Body of pancreas (tissue), 4 donors: Measurements from ENCODE around the gene HSFX4. TPM values are rescaled to one million over a fixed set of nuclear protein-coding genes. Genes with fewer than 3 reads are reported as not detected.
"Not testable (repeated sequence)": the region's sequence is repeated elsewhere in the genome, so short reads cannot be mapped to it uniquely, and the experiment has no call there.

ENCODE experiments used
- ATAC-seq: fragments of 150-250 bp; one replicate; pipeline ENCODE4 v1.9.1; 2016
- DNase-seq, 4 donors: peaks; one replicate each; pipeline ENCODE4 v3.0.0-alpha.2; 2019
- H3K27ac ChIP-seq, 4 donors: fragments of 200-600 bp; sonication (generic); 1 replicate in 3 of 4; 2 replicates in 1 of 4; pipeline versions ENCODE4 v1.5.1 to v1.6.1; 2016 to 2019; ENCODE audit warnings: mild to moderate bottlenecking in 1 of 4, mixed read lengths in 1 of 4, moderate library complexity in 1 of 4
- H3K27me3 ChIP-seq, 2 donors: fragments of 200-600 bp; sonication (generic); one replicate each; pipeline ENCODE4 v1.6.0; 2016; ENCODE audit warnings: mild to moderate bottlenecking in 1 of 2
- H3K36me3 ChIP-seq, 2 donors: fragments of 200-600 bp; sonication (generic); replicated peaks in 1 of 2; 2 replicates each; pipeline ENCODE4 v1.5.1; 2016; ENCODE audit warnings: low read depth in 2 of 2; ENCODE audit not compliant: insufficient read depth in 1 of 2
- H3K4me1 ChIP-seq: fragments of 200-600 bp; sonication (generic); one replicate; pipeline ENCODE4 v1.6.0; 2016
- H3K4me3 ChIP-seq, 2 donors: fragments of 200-600 bp; sonication (generic); 1 replicate in 1 of 2; 2 replicates in 1 of 2; pipeline ENCODE4 v1.5.1; 2016 to 2019
- H3K9me3 ChIP-seq, 3 donors: fragments of 200-600 bp; sonication (generic); 1 replicate in 2 of 3; 2 replicates in 1 of 3; pipeline ENCODE4 v1.5.1; 2016
- CTCF ChIP-seq, 7 experiments: fragments of 450-650 bp in 4 of 7; fragments of 200-600 bp in 3 of 7; sonication (generic) in 3 of 7; IDR thresholded peaks; one replicate each; pipeline ENCODE4 v1.5.1; 2016 to 2019; ENCODE audit warnings: antibody characterized with exemption in 7 of 7
- POLR2A ChIP-seq, 3 donors: fragments of 450-650 bp; IDR thresholded peaks; one replicate each; pipeline ENCODE4 v1.6.1; 2016; ENCODE audit warnings: antibody characterized with exemption in 3 of 3, mild to moderate bottlenecking in 2 of 3
- WGBS, 2 donors: methylation state at CpG; one replicate each; pipeline ENCODE4 v1.1.5; 2017; 5-methylcytosine and 5-hydroxymethylcytosine counted together
- intact Hi-C: fragments of 100-400 bp; cut with DNase I; formaldehyde crosslinking; loops from one replicate; pipeline ENCODE4 v1.15.1; 2023
- total RNA-seq, 2 donors: library from RNA; depleted of rRNA; stranded (reverse); fragments of >200 nt; gene quantifications; one replicate each; pipeline ENCODE4 v1.1.0, GENCODE V29; 2016

Gene HSFX4
- total RNA-seq, 2 donors from 2014 or later = not detected

- no peaks in the 10 kb centered on the region for H3K27me3 ChIP-seq
- H3K4me3 ChIP-seq = peak overlapping the region in 1 of 2 donors; percentile 11
- H3K9me3 ChIP-seq = no peaks in the 10 kb centered on the region
- DNase-seq = peak; percentile 94 to 98 (median 96)
- peak; percentile 66 for ATAC-seq
- H3K36me3 ChIP-seq = no peaks in the 10 kb centered on the region
- peak overlapping the region; percentile 93 to 95 (median 95) for H3K27ac ChIP-seq
- intact Hi-C loops = no loop called here
- peaks cover 9% of the 10 kb centered on the region for H3K4me1 ChIP-seq
- 0% methylated on average over 27 of the region's 27 CpGs for WGBS, 2 donors
- TF ChIP-seq CTCF (IDR thresholded peaks at IDR 0.05) = no peak
- TF ChIP-seq POLR2A (IDR thresholded peaks at IDR 0.05) = peak; percentile 46 to 86 (median 80)
These were observed 10.7 kb downstream of the HSFX4 start for GRCh38 chrX:149939905-149940673.

- Histone ChIP-seq H3K27ac (peak overlapping the region in 1 of 4 donors; percentile 93), H3K4me1 (peaks cover 15% of the 10 kb centered on the region)
- H3K27me3 ChIP-seq, H3K4me3 ChIP-seq, ATAC-seq, H3K36me3 ChIP-seq, DNase-seq, intact Hi-C loops, H3K9me3 ChIP-seq: not testable (repeated sequence)
- 0% methylated on average over 8 of the region's 11 CpGs; no CpG with 5 or more reads in 1 of the 2 donors for WGBS, 2 donors
- TF ChIP-seq CTCF (IDR thresholded peaks at IDR 0.05) = peak in 6 of 7 experiments; percentile 15 to 74 (median 64)
These were observed 11.3 kb downstream of the HSFX4 start for GRCh38 chrX:149940674-149941024.

- H3K9me3 ChIP-seq, intact Hi-C loops, DNase-seq, H3K4me3 ChIP-seq, H3K27me3 ChIP-seq, ATAC-seq, H3K36me3 ChIP-seq: not testable (repeated sequence)
- Histone ChIP-seq H3K4me1 (peaks cover 15% of the 10 kb centered on the region), H3K27ac (peak overlapping the region in 1 of 4 donors; percentile 21)
- WGBS, 2 donors = 57 to 78% methylated on average over 5 to 11 of the region's 11 CpGs
These were observed 15.8 kb downstream of the HSFX4 start for GRCh38 chrX:149945087-149945670.

GRCh38 chrX:149945820-149946219 is 16.4 kb downstream of the HSFX4 start:
- H3K4me1 ChIP-seq = peaks cover 17% of the 10 kb centered on the region
- H3K4me3 ChIP-seq, H3K36me3 ChIP-seq, H3K9me3 ChIP-seq, intact Hi-C loops, H3K27me3 ChIP-seq: not testable (repeated sequence)
- peak overlapping the region in 1 of 4 donors; percentile 21 for H3K27ac ChIP-seq
- DNase-seq (peak in 1 of 4 donors; percentile 46), ATAC-seq (peak; percentile 41)
- 40 to 55% methylated on average over 2 to 4 of the region's 9 CpGs for WGBS, 2 donors

- DNase-seq, H3K27me3 ChIP-seq, H3K9me3 ChIP-seq, intact Hi-C loops, H3K27ac ChIP-seq, H3K4me3 ChIP-seq, ATAC-seq, H3K36me3 ChIP-seq: not testable (repeated sequence)
- H3K4me1 ChIP-seq = peaks cover 17% of the 10 kb centered on the region
- no CpG with 5 or more reads among the region's 3 CpGs for WGBS, 2 donors
These were observed 17.6 kb downstream of the HSFX4 start for GRCh38 chrX:149946932-149947331.

- Histone ChIP-seq H3K27ac (no peak overlapping the region), H3K9me3 (no peaks in the 10 kb centered on the region), H3K27me3 (no peaks in the 10 kb centered on the region), H3K4me3 (no peak overlapping the region), H3K36me3 (no peaks in the 10 kb centered on the region), H3K4me1 (peaks cover 17% of the 10 kb centered on the region)
- ATAC-seq (no peak), DNase-seq (no peak)
- 86 to 100% methylated on average over 1 to 3 of the region's 3 CpGs for WGBS, 2 donors
- no peak for TF ChIP-seq CTCF (IDR thresholded peaks at IDR 0.05)
- TF ChIP-seq POLR2A (IDR thresholded peaks at IDR 0.05) = no peak
- intact Hi-C loops = no loop called here
These were observed 18.6 kb downstream of the HSFX4 start for GRCh38 chrX:149948016-149948415.
